Body of pancreas (tissue), 4 donors: ENCODE data around the gene CAMTA1.

Source experiments
- POLR2A ChIP-seq, 3 donors: fragments of 450-650 bp; IDR thresholded peaks; one replicate each; pipeline ENCODE4 v1.6.1; 2016; ENCODE audit warnings: antibody characterized with exemption in 3 of 3, mild to moderate bottlenecking in 2 of 3
- TF ChIP-seq, protein P1 (sequence below), 7 experiments: fragments of 450-650 bp in 4 of 7; fragments of 200-600 bp in 3 of 7; sonication (generic) in 3 of 7; IDR thresholded peaks; one replicate each; pipeline ENCODE4 v1.5.1; 2016 to 2019; ENCODE audit warnings: antibody characterized with exemption in 7 of 7

DNA sequence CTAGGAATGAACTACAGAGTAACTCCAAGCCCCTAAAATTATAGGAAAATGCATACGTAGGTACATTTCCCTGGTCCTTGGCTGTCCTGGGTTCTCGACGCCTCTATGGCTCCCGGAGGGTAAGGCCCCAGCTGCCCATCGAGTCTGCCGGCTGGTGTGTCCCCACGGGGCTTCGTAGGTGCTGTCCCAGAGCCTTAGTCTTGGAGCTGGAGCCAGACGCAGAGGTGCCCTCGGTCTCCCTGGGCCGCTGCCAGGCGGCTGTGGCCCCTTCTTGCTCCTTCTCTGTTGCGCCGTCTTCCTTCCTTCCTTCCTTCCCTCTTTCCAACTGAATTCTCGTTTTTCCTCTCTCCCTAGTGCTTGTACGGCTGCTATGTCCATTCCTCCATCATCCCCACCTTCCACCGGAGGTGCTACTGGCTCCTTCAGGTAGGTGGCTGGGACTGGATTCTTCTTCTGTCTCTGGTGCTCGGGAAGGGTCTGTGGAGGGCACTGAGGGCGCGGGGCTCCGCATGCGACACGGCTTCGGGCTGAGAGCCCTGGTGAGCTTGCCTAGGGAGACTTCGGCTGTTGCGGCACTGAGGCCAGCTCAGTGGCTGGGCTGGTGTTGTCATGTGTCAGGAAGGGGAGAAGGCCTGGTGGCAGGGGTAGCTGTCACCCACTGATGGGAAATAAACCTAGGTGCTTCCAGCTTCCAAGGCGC is 682.4 kb downstream of the CAMTA1 start:
- TF ChIP-seq, protein P1, sequence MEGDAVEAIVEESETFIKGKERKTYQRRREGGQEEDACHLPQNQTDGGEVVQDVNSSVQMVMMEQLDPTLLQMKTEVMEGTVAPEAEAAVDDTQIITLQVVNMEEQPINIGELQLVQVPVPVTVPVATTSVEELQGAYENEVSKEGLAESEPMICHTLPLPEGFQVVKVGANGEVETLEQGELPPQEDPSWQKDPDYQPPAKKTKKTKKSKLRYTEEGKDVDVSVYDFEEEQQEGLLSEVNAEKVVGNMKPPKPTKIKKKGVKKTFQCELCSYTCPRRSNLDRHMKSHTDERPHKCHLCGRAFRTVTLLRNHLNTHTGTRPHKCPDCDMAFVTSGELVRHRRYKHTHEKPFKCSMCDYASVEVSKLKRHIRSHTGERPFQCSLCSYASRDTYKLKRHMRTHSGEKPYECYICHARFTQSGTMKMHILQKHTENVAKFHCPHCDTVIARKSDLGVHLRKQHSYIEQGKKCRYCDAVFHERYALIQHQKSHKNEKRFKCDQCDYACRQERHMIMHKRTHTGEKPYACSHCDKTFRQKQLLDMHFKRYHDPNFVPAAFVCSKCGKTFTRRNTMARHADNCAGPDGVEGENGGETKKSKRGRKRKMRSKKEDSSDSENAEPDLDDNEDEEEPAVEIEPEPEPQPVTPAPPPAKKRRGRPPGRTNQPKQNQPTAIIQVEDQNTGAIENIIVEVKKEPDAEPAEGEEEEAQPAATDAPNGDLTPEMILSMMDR (IDR thresholded peaks at IDR 0.05): no peak
- TF ChIP-seq POLR2A (IDR thresholded peaks at IDR 0.05): no peak
